ENCODE data around the gene ETS1.

Gene ETS1

GRCh38 chr11:128610721-128611617 is 23.6 kb upstream of the ETS1 start:
- DNase-seq (ENCODE audit: low read depth) = no peak
- H3K4me3 ChIP-seq (replicated peaks; ENCODE audit: low read depth, low read length) = no peak overlapping the region
- TF ChIP-seq CTCF (IDR thresholded peaks at IDR 0.05; ENCODE audit: low read length, missing control alignments) = no peak

GRCh38 chr11:128609785-128610184 is 22.4 kb upstream of the ETS1 start:
- no peak overlapping the region for H3K4me3 ChIP-seq (replicated peaks; ENCODE audit: low read depth, low read length)
- TF ChIP-seq CTCF (IDR thresholded peaks at IDR 0.05; ENCODE audit: low read length, missing control alignments) = no peak
- no peak for DNase-seq (ENCODE audit: low read depth)

- H3K4me3 ChIP-seq (replicated peaks; ENCODE audit: low read depth, low read length) = no peak overlapping the region
- TF ChIP-seq CTCF (IDR thresholded peaks at IDR 0.05; ENCODE audit: low read length, missing control alignments) = no peak
- no peak for DNase-seq (ENCODE audit: low read depth)
These were observed 21.5 kb upstream of the ETS1 start for GRCh38 chr11:128608746-128609407.

GRCh38 chr11:128607819-128608218 is 20.5 kb upstream of the ETS1 start:
- no peak for DNase-seq (ENCODE audit: low read depth)
- no peak overlapping the region for H3K4me3 ChIP-seq (replicated peaks; ENCODE audit: low read depth, low read length)
- no peak for TF ChIP-seq CTCF (IDR thresholded peaks at IDR 0.05; ENCODE audit: low read length, missing control alignments)

GRCh38 chr11:128604723-128605122 is 17.4 kb upstream of the ETS1 start:
- no peak for DNase-seq (ENCODE audit: low read depth)
- no peak for TF ChIP-seq CTCF (IDR thresholded peaks at IDR 0.05; ENCODE audit: low read length, missing control alignments)
- no peak overlapping the region for H3K4me3 ChIP-seq (replicated peaks; ENCODE audit: low read depth, low read length)

GRCh38 chr11:128603752-128604414 is 16.5 kb upstream of the ETS1 start:
- TF ChIP-seq CTCF (IDR thresholded peaks at IDR 0.05; ENCODE audit: low read length, missing control alignments) = no peak
- DNase-seq (ENCODE audit: low read depth) = peak; percentile 22
- no peak overlapping the region for H3K4me3 ChIP-seq (replicated peaks; ENCODE audit: low read depth, low read length)

All from fibroblast of pulmonary artery (primary cell).